Stimulated activated CD8-positive, alpha-beta memory T cell treated with anti-CD3 and anti-CD28 coated beads, Interleukin-7, amount 100 ng/mL, for 4 hours (primary cell): ENCODE measurements around the gene KRT82.

Source experiments
- DNase-seq, 2 donors: peaks; one replicate each; pipeline ENCODE4 v3.0.0-alpha.2; 2020; ENCODE audit warnings: low read depth in 2 of 2

The KRT82 gene

DNA sequence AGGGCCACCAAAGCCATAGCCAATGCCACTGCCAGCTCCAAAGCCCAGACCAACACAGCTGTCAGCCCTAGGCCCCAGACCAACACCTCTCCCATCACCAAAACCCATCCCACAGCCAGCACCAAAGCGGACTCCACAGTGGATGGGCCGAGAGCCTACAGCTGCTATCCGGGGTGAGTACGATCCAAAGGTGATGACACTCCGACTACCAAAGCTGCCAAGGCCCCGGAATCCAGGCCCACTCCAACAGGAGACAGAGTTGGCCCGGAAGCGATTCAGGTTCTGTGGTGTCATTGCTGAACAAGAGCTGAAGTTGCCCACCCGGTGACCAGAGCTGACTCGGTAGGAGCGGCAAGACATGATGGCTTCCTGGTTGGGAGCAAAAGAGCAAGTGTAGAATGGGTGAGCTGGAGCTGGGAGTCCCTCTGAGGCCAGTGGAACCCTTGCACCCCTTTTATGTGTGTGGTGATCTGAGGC, 20.9 kb downstream of the KRT82 start, which contains the start of gene KRT84:
Gene KRT84 (minus strand): TSS at position 427 of the 477 bp plus-strand sequence. CDS start 67 bp downstream, at position 360.
- no peak for DNase-seq

GRCh38 chr12:52383331-52383730, 22.8 kb downstream of the KRT82 start:
- DNase-seq: no peak

DNA sequence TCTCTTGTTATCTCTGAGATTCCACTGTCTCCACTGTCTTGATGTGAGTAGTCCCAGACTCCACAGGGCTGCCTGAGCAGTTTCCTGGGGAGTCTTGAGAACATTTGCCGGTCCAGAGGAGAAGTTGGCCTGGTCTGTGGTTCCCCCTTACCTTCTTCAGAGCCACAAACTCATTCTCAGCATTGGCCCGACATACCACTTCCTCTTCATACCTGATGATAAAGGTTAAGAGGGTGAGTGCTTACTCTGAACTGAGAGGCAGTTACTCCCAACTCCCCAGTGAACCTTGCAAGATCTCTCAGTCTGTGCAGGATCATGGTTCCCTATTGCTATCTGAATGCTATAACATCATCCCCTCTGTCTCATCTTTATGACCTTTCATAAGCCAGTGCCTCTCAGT, 23.3 kb downstream of the KRT82 start:
- no peak for DNase-seq

- DNase-seq: no peak
Measured at GRCh38 chr12:52381206-52381605, 24.9 kb downstream of the KRT82 start.

GRCh38 chr12:52380271-52380694, 25.9 kb downstream of the KRT82 start:
- DNase-seq: no peak

DNA sequence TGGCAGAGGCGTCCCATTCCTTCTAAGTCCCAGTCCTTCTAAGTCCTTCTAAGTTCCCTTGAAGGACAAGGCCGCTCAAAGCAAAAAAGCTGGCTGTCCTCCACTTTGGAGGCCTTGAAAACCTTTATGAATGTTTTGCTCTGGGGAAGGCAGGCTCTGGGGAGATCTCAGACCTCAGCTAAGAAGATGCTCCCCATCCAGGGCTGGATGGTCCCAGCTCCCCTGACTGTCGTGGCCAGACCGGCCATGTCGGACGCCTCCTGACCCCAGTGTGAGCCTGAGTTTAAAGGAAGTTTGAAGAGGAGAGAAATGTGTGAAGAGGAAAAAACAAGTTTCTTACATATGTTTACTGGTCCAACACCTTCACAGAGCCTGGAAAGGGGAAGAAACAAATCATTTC, 26.6 kb downstream of the KRT82 start:
- no peak for DNase-seq

GRCh38 chr12:52378091-52378490, 28.0 kb downstream of the KRT82 start:
- DNase-seq: no peak

GRCh38 chr12:52377266-52377665, 28.9 kb downstream of the KRT82 start:
- no peak for DNase-seq

- DNase-seq: peak; percentile 11 to 26
Measured at GRCh38 chr12:52372216-52373154, 33.6 kb downstream of the KRT82 start.

DNA sequence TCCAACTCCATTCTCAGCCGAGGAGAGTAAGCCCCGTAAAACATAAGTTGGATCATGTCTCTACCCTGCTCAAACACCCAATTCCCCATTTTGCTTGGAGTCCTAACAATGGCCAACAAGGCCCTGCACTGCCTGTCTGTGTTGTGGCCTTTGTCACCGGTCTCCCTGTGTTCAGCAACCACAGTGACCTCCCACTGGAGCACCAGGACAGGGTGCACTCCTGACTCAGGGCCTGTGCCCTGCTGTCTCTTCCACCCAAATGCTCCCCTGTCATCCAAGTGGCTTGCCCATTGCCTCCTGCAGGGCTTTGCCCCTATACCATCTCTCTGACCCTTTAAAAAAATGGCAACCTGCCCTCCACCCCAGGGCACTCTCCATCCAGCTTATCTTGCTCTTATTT, 34.4 kb downstream of the KRT82 start:
- no peak for DNase-seq

- DNase-seq: no peak
Measured at GRCh38 chr12:52370926-52371608, 35.1 kb downstream of the KRT82 start.

GRCh38 chr12:52369809-52370208, 36.3 kb downstream of the KRT82 start:
- DNase-seq: no peak

DNA sequence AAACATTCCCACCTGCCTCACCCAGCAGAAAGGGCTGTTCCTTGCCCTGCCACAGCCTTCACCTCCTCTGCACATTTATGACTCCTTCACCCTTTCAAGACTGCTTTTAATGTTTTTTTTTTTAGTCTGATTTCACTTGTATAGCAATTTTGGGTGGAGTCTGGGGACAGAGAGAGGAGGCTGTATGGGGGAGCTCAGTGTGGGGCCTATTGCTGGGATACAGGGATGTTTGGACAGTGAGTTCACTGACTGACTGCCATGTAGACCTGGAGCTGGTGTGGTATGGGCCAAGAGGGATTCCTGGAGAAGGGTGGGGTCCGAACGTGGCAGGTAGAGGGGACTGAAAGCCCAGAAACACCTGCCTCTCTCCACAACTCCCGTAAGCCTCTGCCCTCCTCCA, 36.9 kb downstream of the KRT82 start:
- no peak for DNase-seq

DNA sequence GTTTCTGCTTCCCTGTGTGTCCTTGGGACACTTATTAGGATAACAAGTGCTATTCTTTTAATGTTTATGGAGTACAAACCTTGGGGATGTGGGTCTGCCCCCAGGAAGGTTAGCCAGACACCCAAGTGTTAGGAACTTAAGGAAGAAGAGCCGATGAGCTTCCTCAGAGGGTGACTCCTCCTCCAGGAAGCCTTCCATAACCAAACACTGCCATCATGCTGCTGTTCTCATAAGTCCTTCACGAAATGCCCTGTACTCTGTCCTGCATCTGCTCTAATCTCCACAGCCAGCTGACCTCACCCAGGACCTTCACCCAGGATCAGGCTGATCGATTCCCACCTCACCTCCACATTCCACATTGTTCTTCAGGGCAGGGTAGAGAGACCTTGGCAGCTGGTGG, 37.6 kb downstream of the KRT82 start:
- DNase-seq: no peak

- DNase-seq: no peak
Measured at GRCh38 chr12:52367876-52368275, 38.3 kb downstream of the KRT82 start.

DNA sequence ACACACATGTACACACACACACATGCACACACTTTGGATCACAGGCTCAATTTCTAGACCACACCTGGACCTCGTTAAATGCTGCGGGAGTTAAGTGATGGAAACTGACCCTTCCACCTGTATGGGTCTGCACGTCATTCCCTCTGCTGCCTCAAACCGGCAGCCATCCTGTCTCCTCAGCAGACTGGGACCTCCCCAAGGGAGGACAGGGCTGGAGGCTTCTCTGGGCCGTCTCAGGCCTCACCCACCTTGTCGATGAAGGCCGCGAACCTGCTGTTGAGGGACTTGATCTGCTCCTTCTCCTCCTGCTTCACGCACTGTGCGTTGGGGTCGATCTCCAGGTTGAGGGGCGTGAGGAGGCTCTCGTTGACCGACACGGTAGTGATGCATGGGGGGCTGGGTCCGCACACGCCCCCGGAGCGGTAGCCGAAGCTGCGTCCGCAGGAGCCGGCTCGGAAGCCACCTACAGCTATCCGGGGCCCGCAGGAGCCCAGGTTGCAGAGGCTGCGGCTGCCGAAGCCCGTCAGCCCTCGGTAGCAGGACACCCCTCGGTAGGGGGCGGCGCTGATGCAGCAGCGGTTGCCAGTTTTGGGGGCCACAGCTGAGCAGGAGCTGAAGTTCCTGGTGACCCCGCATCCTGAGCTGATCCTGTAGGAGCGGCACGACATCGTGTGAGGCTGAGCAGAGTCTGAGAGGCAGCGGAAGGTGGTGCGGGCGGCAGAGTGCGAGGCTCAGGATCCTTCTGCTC, 39.2 kb downstream of the KRT82 start, which contains the start of gene KRT85:
Gene KRT85 (minus strand): TSS at position 744 of the 748 bp plus-strand sequence. CDS start 76 bp downstream, at position 668.
- DNase-seq: no peak

DNA sequence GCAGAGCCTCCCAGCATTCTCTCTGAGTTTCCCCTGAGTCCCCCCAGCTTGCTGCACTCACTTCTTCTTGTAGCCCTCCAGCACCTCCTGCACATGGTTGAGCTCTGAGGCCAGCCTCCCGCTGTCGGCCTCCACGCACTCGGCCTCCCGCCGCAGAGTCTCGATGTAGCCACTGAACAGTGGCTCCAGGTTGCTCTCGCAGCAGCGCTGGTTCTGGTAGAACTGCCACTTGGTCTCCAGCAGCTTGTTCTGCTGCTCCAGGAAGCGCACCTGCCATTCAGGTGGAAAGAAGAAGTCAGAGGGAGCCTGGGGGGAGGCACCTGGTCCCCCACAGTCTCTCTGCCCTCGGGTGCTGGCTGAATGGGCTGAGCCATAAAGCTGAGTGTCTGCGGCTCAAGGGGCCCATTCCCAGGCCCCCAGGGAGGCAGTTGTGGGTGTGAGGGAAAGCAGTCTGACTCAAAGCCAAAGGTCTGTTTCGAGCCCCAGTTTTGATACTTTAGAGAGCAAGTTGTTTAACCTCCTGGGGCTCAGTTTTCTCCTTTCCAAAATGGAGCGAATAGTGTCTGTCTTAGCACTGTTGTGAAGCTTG, 41.1 kb downstream of the KRT82 start:
- no peak for DNase-seq

DNA sequence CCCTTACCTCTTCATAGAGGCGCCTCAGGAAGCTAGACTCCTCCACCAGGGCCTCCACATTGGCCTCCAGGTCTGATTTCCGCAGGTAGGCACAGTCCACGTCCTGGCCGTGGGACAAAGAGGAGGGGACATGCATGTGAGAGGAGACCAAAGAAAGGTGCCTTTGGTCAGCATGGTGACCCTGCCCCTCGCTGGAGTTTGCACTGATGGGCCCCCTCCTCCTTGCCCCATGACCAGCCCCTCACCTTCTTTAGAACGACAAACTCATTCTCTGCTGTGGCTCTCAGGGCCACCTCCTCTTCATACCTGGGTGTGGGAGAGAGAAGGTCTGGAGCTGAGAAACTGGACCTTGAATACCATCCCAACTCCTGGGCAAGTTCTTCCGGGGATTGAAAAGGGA, 42.1 kb downstream of the KRT82 start:
- DNase-seq: no peak

GRCh38 chr12:52363111-52363679, 42.9 kb downstream of the KRT82 start:
- DNase-seq: no peak

DNA sequence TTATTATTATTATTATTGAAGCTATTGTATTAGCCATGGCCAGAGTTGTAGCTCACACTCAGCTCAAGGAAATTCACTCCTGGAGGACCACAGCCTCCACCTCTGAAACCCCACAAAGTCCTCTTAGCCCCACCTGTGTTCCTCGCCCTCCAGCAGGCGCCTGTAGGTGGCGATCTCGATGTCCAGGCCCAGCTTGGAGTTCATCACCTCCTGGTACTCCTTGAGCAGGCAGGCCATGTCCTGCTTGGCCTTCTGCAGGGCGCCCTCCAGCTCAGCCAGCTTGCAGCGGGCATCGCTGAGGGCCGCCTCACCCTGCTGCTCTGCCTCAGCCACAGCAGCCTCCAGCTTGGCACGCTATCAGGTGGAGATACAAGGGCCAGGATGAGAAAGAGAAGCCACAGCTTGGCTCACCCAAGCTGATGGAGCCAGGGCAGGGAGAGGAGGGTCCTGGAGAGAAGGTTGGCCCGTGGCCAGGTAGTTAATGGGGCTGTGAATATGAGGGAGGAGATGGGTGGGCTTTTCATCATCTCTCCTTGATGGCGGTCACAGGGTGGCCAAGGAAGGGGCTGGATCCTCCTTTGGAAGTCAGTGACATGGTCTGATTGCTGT, 43.9 kb downstream of the KRT82 start:
- no peak for DNase-seq

- DNase-seq: no peak
Measured at GRCh38 chr12:52361553-52361952, 44.6 kb downstream of the KRT82 start.
